BLaER1 treated with 17β-estradiol and CSF1 and Interleukin-3, amounts not matched to agents 10 nM and 100 nM (cell line): ENCODE results near the gene WDR74.
A peak's percentile ranks its signal among the peaks of the same experiment; 100 is the strongest.

Source experiments
- H3K27ac ChIP-seq, 11 experiments: shearing (Covaris generic); formaldehyde crosslinking; 2 replicates each; pipeline ENCODE4 v1.8.1; 2022
- H3K27me3 ChIP-seq, 11 experiments: shearing (Covaris generic); formaldehyde crosslinking; 2 replicates each; pipeline ENCODE4 v1.8.1; 2022
- H3K36me3 ChIP-seq, 11 experiments: shearing (Covaris generic); formaldehyde crosslinking; 2 replicates each; pipeline ENCODE4 v1.8.1; 2022
- H3K4me1 ChIP-seq, 10 experiments: shearing (Covaris generic); formaldehyde crosslinking; 2 replicates each; pipeline ENCODE4 v1.8.1; 2022
- H3K4me2 ChIP-seq, 11 experiments: shearing (Covaris generic); formaldehyde crosslinking; 2 replicates each; pipeline ENCODE4 v1.8.1; 2022
- H3K4me3 ChIP-seq, 10 experiments: shearing (Covaris generic); formaldehyde crosslinking; 2 replicates each; pipeline ENCODE4 v1.8.1; 2022
- H3K9ac ChIP-seq, 11 experiments: shearing (Covaris generic); formaldehyde crosslinking; 2 replicates each; pipeline ENCODE4 v1.8.1; 2022
- H3K9me3 ChIP-seq, 11 experiments: shearing (Covaris generic); formaldehyde crosslinking; replicated peaks in 1 of 11; 2 replicates each; pipeline ENCODE4 v1.8.1; 2022
- H4K20me1 ChIP-seq, 11 experiments: shearing (Covaris generic); formaldehyde crosslinking; 2 replicates each; pipeline ENCODE4 v1.8.1; 2022
- Cebpa-rat ChIP-seq, 11 experiments: shearing (Covaris generic); IDR thresholded peaks; 2 replicates each; pipeline ENCODE4 v1.8.1; 2022

The WDR74 gene

DNA sequence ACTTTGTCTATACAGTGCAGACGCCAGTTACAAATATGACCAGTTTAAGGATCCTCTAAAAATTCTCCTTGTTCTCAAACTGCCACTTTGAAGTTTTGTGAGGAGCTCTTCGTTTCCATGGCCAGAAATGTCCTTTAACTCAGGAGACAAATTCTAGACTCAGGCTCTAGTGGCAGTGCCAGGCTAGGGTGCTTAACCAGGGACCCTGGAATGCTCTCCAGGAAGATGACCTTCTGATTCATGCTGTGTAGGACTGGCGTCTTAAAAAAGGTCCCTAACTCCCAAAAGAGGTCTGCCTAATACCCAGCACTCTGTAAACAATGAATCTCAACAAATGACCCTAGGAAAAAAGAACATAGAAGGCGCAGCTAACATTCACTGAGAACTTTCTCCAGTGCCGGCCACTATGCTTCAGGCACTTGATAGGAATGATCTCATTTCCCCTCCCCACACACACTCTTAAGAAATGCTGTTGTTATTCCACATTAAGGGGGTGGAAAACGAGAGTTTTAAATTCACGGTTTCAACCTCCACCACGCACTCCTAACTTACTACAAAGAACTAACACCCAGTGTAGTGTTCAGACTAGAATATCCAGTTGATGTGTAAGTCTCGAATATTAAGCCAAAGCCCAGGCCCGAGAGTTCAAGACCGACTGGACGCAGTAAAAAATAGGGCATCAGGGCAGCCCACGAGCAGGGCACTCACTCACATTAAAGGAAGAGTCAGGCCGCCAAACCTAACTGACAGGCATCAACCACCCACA is 34.9 kb downstream of the WDR74 start:
- no peaks in the 10 kb centered on the region for H3K27me3 ChIP-seq
- H3K9me3 ChIP-seq, result no peaks in the 10 kb centered on the region
- peak overlapping the region; percentile 79 to 92 (median 87) for H3K27ac ChIP-seq
- TF ChIP-seq Cebpa-rat (IDR thresholded peaks at IDR 0.05), result no peak
- peaks cover 38 to 69% (median 50%) of the 10 kb centered on the region in 10 experiments for H3K4me1 ChIP-seq
- H3K36me3 ChIP-seq, result peaks cover 42 to 53% (median 45%) of the 10 kb centered on the region in 11 experiments
- peaks cover 6 to 57% (median 56%) of the 10 kb centered on the region in 11 experiments; a peak in 20 of 22 replicates for H4K20me1 ChIP-seq
- peak overlapping the region; percentile 82 to 98 (median 92) for H3K4me2 ChIP-seq
- peak overlapping the region; percentile 88 to 97 (median 93) for H3K9ac ChIP-seq
- H3K4me3 ChIP-seq, result peak overlapping the region; percentile 86 to 99 (median 90)

DNA sequence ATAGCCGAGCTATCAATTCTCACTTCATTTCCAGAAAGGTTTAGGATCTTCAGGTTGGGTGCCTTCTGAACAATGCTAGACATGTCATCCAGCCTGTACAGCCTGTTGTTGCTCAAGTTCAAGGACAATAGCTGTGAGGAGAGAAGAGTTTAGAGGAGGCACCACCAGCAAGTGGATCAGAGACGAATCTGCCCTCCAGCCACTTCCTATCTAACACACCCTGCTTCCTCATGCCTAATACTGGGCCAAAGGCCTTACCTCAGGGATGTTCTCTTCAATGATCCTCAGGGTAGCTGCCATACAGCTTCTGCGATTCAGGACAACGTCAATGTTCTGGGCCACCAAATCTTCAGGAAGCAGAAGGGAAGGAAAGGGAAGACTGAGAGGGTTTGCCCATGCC is 38.3 kb downstream of the WDR74 start:
- TF ChIP-seq Cebpa-rat (IDR thresholded peaks at IDR 0.05), result no peak
- H3K4me3 ChIP-seq, result no peak overlapping the region
- peaks cover 76 to 80% (median 79%) of the 10 kb centered on the region in 11 experiments for H3K36me3 ChIP-seq

DNA sequence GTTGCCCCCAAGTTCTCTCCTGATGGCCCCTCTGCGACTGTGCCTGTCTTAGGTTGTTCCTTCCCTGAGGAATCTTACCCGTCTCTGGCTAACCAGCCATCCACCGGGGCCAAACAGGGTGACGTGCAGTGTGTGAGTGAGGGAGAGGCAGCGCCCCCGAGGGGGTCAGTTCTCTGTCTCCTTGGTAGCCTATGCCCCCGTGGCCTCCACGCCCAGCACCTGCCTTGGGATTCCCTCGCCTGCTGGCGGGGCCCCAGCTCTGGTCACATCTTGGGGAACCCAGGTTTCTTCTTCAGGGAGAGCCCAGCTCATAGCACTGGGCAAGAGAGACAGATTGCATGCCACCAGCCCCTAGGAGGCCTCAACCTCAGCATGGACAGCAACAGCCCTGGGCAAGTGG is 39.9 kb downstream of the WDR74 start:
- Histone ChIP-seq H3K27me3 (no peaks in the 10 kb centered on the region), H3K4me3 (no peak overlapping the region), H3K27ac (no peak overlapping the region), H3K36me3 (peaks cover 92 to 96% (median 95%) of the 10 kb centered on the region in 11 experiments), H4K20me1 (peaks cover 6 to 99% (median 72%) of the 10 kb centered on the region in 11 experiments; a peak in 20 of 22 replicates), H3K9me3 (no peaks in the 10 kb centered on the region), H3K4me2 (no peak overlapping the region), H3K9ac (peak overlapping the region in 4 of 11 experiments; percentile 5 to 35 (median 24); a peak in 4 of 22 replicates), H3K4me1 (peaks cover 12 to 40% (median 26%) of the 10 kb centered on the region in 10 experiments)
- no peak for TF ChIP-seq Cebpa-rat (IDR thresholded peaks at IDR 0.05)

More for the DNA sequence above, 38.3 kb downstream of the WDR74 start:
- H3K27me3 ChIP-seq, result no peaks in the 10 kb centered on the region
- H4K20me1 ChIP-seq, result peaks cover 6 to 91% (median 78%) of the 10 kb centered on the region in 11 experiments; a peak in 20 of 22 replicates
- peak overlapping the region in 2 of 11 experiments; percentile 93 to 97; a peak in 3 of 22 replicates for H3K4me2 ChIP-seq
- no peaks in the 10 kb centered on the region for H3K9me3 ChIP-seq
- peak overlapping the region in 7 of 11 experiments; percentile 6 to 94 (median 21); a peak in 4 of 22 replicates for H3K9ac ChIP-seq
- peaks cover 14 to 42% (median 23%) of the 10 kb centered on the region in 10 experiments for H3K4me1 ChIP-seq
- H3K27ac ChIP-seq, result no peak overlapping the region

DNA sequence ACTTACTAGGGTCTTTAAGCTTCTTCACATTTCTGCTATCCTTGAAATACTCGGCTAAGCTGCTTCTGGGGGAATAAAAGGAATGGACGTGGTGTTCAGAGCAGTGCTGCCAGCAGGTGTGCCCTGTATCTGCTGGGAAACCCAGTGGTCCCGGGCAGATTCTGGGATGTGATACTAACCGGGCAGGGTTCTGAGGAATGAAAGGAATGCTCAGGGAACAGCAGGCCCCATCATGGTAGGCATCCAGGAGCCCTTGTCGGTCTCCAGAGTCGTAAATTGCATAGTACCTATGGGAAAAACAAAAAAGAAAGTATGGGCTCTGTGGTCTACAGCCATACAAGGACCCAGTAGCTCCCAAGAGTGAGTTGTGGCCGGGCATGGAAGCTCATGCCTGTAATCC is 43.1 kb downstream of the WDR74 start:
- H3K36me3 ChIP-seq, result peaks cover 92 to 97% (median 93%) of the 10 kb centered on the region in 11 experiments

DNA sequence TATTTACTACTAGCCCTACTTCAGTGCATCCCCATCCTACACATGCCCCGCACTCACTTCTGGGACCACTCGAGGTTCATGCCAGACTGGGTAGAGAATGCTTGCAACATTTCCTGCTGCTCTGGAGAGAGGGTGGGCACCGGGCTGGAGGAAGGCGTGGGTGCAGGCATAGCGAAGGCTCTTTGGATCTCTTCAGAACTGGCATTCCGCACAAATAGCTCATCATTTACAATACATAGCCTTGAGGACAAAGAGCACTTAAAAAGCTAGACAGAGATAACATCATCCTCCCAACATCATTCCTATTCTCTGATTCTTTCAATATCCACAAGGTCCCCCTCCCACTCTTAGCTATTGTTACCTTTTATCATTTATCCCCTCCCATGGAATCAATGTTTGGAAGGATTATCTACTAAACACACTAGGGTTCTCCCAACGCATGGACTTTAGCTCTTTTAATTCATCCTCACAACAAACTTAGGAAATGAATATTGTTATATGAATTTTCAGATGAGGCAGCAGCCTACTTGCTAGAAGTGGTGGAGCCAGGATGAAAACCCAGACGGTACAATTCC is 45.1 kb downstream of the WDR74 start:
- H3K4me3 ChIP-seq, result no peak overlapping the region
- peak overlapping the region in 2 of 11 experiments; percentile 6 to 10; a peak in 1 of 22 replicates for H3K27ac ChIP-seq
- H3K36me3 ChIP-seq, result peaks cover 83 to 95% (median 89%) of the 10 kb centered on the region in 11 experiments
- no peak for TF ChIP-seq Cebpa-rat (IDR thresholded peaks at IDR 0.05)
- H3K27me3 ChIP-seq, result no peaks in the 10 kb centered on the region
- peak overlapping the region in 7 of 11 experiments; percentile 3 to 43 (median 28); a peak in 9 of 22 replicates for H3K4me2 ChIP-seq
- H3K9me3 ChIP-seq, result no peaks in the 10 kb centered on the region
- peaks cover 24 to 52% (median 44%) of the 10 kb centered on the region in 10 experiments for H3K4me1 ChIP-seq
- H3K9ac ChIP-seq, result peak overlapping the region in 9 of 11 experiments; percentile 4 to 41 (median 28); a peak in 9 of 22 replicates
- peaks cover 0 to 91% (median 44%) of the 10 kb centered on the region in 11 experiments; a peak in 19 of 22 replicates for H4K20me1 ChIP-seq

More for the DNA sequence above, 43.1 kb downstream of the WDR74 start:
- Histone ChIP-seq H3K9ac (peak overlapping the region in 1 of 11 experiments; percentile 9; a peak in 1 of 22 replicates), H3K4me2 (no peak overlapping the region), H3K9me3 (no peaks in the 10 kb centered on the region), H3K4me1 (peaks cover 9 to 36% (median 27%) of the 10 kb centered on the region in 10 experiments), H4K20me1 (peaks cover 0 to 91% (median 47%) of the 10 kb centered on the region in 11 experiments; a peak in 17 of 22 replicates), H3K4me3 (no peak overlapping the region), H3K27me3 (no peaks in the 10 kb centered on the region), H3K27ac (no peak overlapping the region)
- no peak for TF ChIP-seq Cebpa-rat (IDR thresholded peaks at IDR 0.05)

DNA sequence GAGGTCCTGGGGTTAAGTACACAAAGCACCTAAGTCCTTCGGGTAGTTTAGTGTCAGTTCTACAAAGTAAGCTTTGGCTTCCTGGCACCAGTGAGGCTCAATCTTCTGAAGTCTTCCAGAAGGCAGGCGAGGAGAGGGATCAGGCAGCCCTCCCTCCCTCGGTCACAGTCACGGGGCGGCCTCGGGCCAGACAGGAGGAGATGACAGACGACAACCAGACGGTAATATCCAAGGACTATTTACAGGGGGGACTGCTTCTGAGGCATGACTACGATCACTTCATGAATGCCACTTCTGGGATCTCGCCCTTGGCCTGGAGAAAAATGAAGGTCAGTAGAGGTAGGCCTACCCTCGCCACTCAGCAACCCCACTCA is 47.2 kb downstream of the WDR74 start:
- H3K4me2 ChIP-seq, result peak overlapping the region; percentile 84 to 97 (median 95)
- peak overlapping the region; percentile 75 to 98 (median 87); a peak in 19 of 20 replicates for H3K4me3 ChIP-seq
- peaks cover 69 to 82% (median 77%) of the 10 kb centered on the region in 11 experiments for H3K36me3 ChIP-seq
- TF ChIP-seq Cebpa-rat (IDR thresholded peaks at IDR 0.05), result no peak
- peaks cover 0 to 87% (median 41%) of the 10 kb centered on the region in 11 experiments; a peak in 17 of 22 replicates for H4K20me1 ChIP-seq
- peaks cover 39 to 69% (median 59%) of the 10 kb centered on the region in 10 experiments for H3K4me1 ChIP-seq
- peak overlapping the region; percentile 69 to 97 (median 88) for H3K9ac ChIP-seq
- peak overlapping the region; percentile 40 to 91 (median 85); a peak in 21 of 22 replicates for H3K27ac ChIP-seq
- no peaks in the 10 kb centered on the region for H3K27me3 ChIP-seq
- H3K9me3 ChIP-seq, result no peaks in the 10 kb centered on the region

DNA sequence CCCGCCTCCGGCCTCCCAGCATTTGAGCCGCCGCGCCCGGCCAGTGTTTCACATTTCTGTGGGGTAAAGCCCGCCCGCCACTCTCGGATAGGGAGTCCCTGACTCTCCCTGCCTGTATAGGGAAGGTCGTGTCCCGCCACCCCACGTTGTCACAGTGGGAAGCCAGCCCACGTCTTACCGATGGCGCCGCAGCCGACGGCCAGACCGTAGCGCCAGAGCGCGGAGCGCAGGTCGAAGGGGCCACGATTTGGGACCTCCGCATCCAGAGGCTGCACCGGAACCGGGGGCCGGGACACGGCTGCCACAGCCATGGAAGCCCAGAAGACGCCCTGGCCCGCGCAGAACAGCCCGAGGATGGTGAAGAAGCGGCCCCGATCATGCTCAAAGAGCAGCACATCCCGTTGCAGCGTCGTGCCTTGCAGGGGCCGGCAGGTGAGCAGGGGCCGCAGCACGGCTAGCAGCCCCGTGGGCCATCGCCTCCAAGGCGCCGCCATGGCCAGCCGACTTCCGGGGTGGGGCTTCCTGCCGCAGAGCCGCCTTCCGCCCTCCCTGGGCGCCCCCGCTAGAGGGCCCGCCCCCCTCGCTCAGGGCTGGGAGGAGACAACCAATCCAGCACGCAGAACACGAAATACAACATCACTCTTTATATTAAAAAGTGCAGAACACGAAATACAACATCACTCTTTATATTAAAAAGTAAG is 47.7 kb downstream of the WDR74 start, which contains the start of gene TMEM223:
TMEM223 (minus strand) TSS at position 506 of the 701 bp plus-strand sequence; CDS start at position 494, 12 bp downstream.
- peak within 1 kb of the TSS; percentile 49 to 91 (median 86) for H3K27ac ChIP-seq
- no peaks in the 10 kb centered on the region for H3K27me3 ChIP-seq
- peak within 1 kb of the TSS; percentile 75 to 98 (median 87) for H3K4me3 ChIP-seq
- H3K9me3 ChIP-seq, result no peaks in the 10 kb centered on the region
- H3K4me1 ChIP-seq, result peaks cover 39 to 69% (median 59%) of the 10 kb centered on the region in 10 experiments
- TF ChIP-seq Cebpa-rat (IDR thresholded peaks at IDR 0.05), result no peak
- peak within 1 kb of the TSS; percentile 85 to 97 (median 89) for H3K9ac ChIP-seq
- H3K4me2 ChIP-seq, result peak within 1 kb of the TSS; percentile 84 to 97 (median 95)
- H4K20me1 ChIP-seq, result peaks cover 0 to 82% (median 41%) of the 10 kb centered on the region in 11 experiments; a peak in 17 of 22 replicates
- H3K36me3 ChIP-seq, result peaks cover 64 to 77% (median 71%) of the 10 kb centered on the region in 11 experiments

DNA sequence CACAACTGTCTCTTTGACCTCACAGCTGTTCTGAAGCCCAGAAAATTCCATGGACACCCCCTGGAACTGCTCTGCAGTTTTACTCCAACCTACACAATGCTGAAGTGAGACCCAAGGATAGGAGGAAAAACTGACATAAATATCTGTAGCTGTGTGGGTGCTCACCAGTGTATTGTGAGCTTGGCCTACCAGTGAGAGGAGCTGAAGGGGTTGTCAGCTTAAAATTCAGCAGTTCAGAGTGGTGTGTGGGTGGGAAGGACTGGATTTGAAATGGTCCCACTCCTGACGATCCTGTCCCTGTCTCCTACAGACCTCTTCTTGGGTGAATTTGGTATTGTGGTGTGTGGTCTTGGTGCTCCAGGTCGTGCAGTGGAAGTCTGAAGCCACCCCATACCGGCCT is 49.8 kb downstream of the WDR74 start:
- H3K4me2 ChIP-seq, result peak overlapping the region; percentile 84 to 98 (median 95); a peak in 19 of 22 replicates
- peaks cover 47 to 68% (median 63%) of the 10 kb centered on the region in 10 experiments for H3K4me1 ChIP-seq
- TF ChIP-seq Cebpa-rat (IDR thresholded peaks at IDR 0.05), result no peak

More for the DNA sequence above, 49.8 kb downstream of the WDR74 start:
- peaks cover 0 to 65% (median 30%) of the 10 kb centered on the region in 11 experiments; a peak in 16 of 22 replicates for H4K20me1 ChIP-seq
- peak overlapping the region in 10 of 11 experiments; percentile 7 to 97 (median 90); a peak in 11 of 22 replicates for H3K9ac ChIP-seq
- H3K9me3 ChIP-seq, result no peaks in the 10 kb centered on the region
- peak overlapping the region in 2 of 10 experiments; percentile 17 to 37; a peak in 2 of 20 replicates for H3K4me3 ChIP-seq
- peak overlapping the region in 1 of 11 experiments; percentile 0; a peak in 1 of 22 replicates for H3K27ac ChIP-seq
- H3K27me3 ChIP-seq, result no peaks in the 10 kb centered on the region
- H3K36me3 ChIP-seq, result peaks cover 43 to 71% (median 64%) of the 10 kb centered on the region in 11 experiments
